Right cardiac atrium (tissue), 5 donors: ENCODE data around the gene FRAT1. TPM values are rescaled to one million over a fixed set of nuclear protein-coding genes. Genes with fewer than 3 reads are reported as not detected.
"Not testable (repeated sequence)": the region's sequence is repeated elsewhere in the genome, so short reads cannot be mapped to it uniquely, and the experiment has no call there.

Source experiments
- ATAC-seq, 2 donors: fragments of 200-7000 bp; cut with Tn5 transposase; one replicate each; pipeline versions ENCODE4 v1.8.0 to v1.9.1; 2020; ENCODE audit warnings: moderate library complexity in 2 of 2, mild to moderate bottlenecking in 1 of 2
- DNase-seq, 3 donors: peaks; one replicate each; pipeline ENCODE4 v3.0.0-alpha.2; 2020
- H3K27ac ChIP-seq: one replicate; pipeline ENCODE4 v1.5.1; 2013; ENCODE audit warnings: mild to moderate bottlenecking, low read length, control low read depth, moderate library complexity
- H3K27me3 ChIP-seq: one replicate; pipeline ENCODE4 v1.6.1; 2013; ENCODE audit not compliant: control insufficient read depth, insufficient read depth
- H3K4me1 ChIP-seq: one replicate; pipeline ENCODE4 v1.6.1; 2013; ENCODE audit warnings: low read length; ENCODE audit not compliant: control insufficient read depth, insufficient read depth
- H3K4me3 ChIP-seq: one replicate; pipeline ENCODE4 v1.5.1; 2013; ENCODE audit warnings: low read length, control low read depth
- H3K9me3 ChIP-seq: one replicate; pipeline ENCODE4 v1.6.1; 2013; ENCODE audit warnings: low read length; ENCODE audit not compliant: control insufficient read depth
- WGBS: extraction: QIAGEN DNeasy Blood & Tissue Kit; methylation state at CpG from one replicate; pipeline ENCODE4 v1.1.7; 2013; 5-methylcytosine and 5-hydroxymethylcytosine counted together
- intact Hi-C, 4 donors: fragments of 100-400 bp; cut with DNase I; formaldehyde crosslinking; loops; one replicate each; pipeline versions ENCODE4 v1.11.0 to v1.14.0; 2022 to 2023
- long read RNA-seq, 4 donors: library from polyadenylated mRNA; unstranded; transcript quantifications; one replicate each; pipeline ENCODE4 v2.0.0, GENCODE V29; 2020 to 2021
- polyA plus RNA-seq: library from polyadenylated mRNA; stranded (reverse); fragments of 200-250 nt; gene quantifications from one replicate; pipeline ENCODE4 v1.2.3, GENCODE V29; 2013
- total RNA-seq, 4 donors: library from RNA; stranded (reverse); fragmentation: NEBNext Ultra II Directional; extraction: Animal tissue kit (Norgen Biotek cat#: 25700); gene quantifications; one replicate each; pipeline ENCODE4 v1.2.1, GENCODE V29; 2021
- donor health status: healthy with polysubstance abuse.
- donor health status: DM: no; HTN: yes; CAD: no.
- donor health status: DM: no; HTN: no; CAD: no.
- donor health status: DM: no; HTN: yes; CAD: no; lungs with severe emphysema.
- donor health status: DM: yes; HTN: yes; CAD: no.

FRAT1 gene, protein sequence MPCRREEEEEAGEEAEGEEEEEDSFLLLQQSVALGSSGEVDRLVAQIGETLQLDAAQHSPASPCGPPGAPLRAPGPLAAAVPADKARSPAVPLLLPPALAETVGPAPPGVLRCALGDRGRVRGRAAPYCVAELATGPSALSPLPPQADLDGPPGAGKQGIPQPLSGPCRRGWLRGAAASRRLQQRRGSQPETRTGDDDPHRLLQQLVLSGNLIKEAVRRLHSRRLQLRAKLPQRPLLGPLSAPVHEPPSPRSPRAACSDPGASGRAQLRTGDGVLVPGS
- total RNA-seq = 1 to 10 TPM; 1.6 to 6.6 (median 6.1) TPM
- 2.7 TPM for polyA plus RNA-seq
- long read RNA-seq, donor 1, transcript FRAT1-201 (1 exons, 2,649 nt) = major isoform, 40 of 41 reads
- long read RNA-seq, donor 1, partial matches to known transcripts = 0 of 41 reads
- long read RNA-seq, donor 1, other reads (novel, unspliced or antisense) = 0 of 41 reads
- long read RNA-seq, donor 2, transcript FRAT1-201 (1 exons, 2,649 nt) = major isoform, 24 of 24 reads
- long read RNA-seq, donor 2, partial matches to known transcripts = 0 of 24 reads
- long read RNA-seq, donor 2, other reads (novel, unspliced or antisense) = 0 of 24 reads
- long read RNA-seq, donor 3, partial matches to known transcripts = 0 of 2 reads
- long read RNA-seq, donor 3, other reads (novel, unspliced or antisense) = 0 of 2 reads
- long read RNA-seq, donor 4, transcript FRAT1-201 (1 exons, 2,649 nt) = major isoform, 22 of 22 reads
- long read RNA-seq, donor 4, partial matches to known transcripts = 0 of 22 reads
- long read RNA-seq, donor 4, other reads (novel, unspliced or antisense) = 0 of 22 reads

- ATAC-seq = peak; percentile 92 to 93
- Histone ChIP-seq H3K4me3 (peak within 1 kb of the TSS; percentile 71), H3K4me1 (no peaks in the 10 kb centered on the region), H3K9me3 (no peaks in the 10 kb centered on the region), H3K27me3 (no peaks in the 10 kb centered on the region), H3K27ac (peak within 1 kb of the TSS; percentile 99)
- intact Hi-C loops = no loop called here
- peak; percentile 90 to 97 (median 96) for DNase-seq
- WGBS = under 1% methylated on average over 79 of the region's 79 CpGs
Observed at GRCh38 chr10:97318772-97319651, at the start of gene FRAT1. FRAT1 (plus strand) TSS chr10:97319271; CDS start chr10:97319454, 183 bp downstream.

DNA sequence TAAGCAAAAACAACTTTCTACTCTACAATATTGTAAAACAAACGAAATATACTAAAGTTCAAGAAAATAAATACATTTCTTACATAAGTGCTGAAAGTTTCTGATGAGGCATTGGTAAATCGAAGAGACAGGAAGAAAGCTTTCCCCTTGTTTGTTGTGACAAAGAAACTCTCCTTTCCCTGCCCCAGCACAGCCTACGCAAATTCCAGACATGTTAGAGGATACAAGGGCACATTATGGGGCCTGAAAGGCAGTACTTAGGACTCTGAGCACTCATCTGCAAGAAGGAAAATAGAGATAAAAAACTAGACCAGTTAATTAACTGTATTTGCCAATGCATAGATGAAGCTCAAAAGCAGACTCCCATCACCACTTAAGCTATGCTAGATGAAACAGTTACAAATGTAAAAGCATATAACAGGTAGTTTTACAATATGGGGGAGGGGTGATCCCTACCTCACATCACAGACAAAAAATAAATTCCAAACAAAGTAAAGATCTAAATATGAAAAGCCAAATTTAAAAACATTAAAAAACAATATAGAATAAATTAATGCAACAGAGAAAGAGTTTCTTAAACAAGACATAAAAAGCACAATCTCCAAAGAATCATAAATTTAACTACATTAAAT lies 48.4 kb upstream of the FRAT1 start:
- Histone ChIP-seq H3K27me3 (no peaks in the 10 kb centered on the region), H3K27ac (no peak overlapping the region), H3K4me1 (peaks cover 3% of the 10 kb centered on the region), H3K9me3 (no peaks in the 10 kb centered on the region), H3K4me3 (no peak overlapping the region)
- intact Hi-C loops = loop anchor here in 1 of 4 donors (10.0 kb wide), 1 partner anchor 84 kb away; no protein-coding TSS in a partner anchor
- no peak for DNase-seq
- no peak for ATAC-seq
- WGBS = 69% methylated on average over 3 of the region's 3 CpGs

DNA sequence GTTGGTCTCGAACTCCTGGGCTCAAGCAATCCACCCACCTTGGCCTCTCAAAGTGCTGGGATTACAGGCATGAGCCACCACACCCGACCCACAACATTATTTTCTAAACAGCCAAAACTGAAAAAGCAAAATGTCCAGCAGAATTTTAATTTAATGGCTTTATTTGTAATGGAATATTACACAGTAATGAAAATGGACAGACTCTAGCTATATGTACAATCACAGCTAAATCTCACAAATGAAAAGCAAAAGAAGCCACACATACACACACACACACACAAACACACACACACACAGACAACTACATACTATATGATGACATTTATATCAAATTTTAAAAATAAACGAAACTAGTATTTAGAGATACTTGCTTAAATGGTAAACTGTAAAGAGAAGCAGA lies 45.4 kb upstream of the FRAT1 start:
- no peak for ATAC-seq
- Histone ChIP-seq H3K4me3 (no peak overlapping the region), H3K27me3 (no peaks in the 10 kb centered on the region), H3K27ac (no peak overlapping the region), H3K9me3 (no peaks in the 10 kb centered on the region), H3K4me1 (peaks cover 3% of the 10 kb centered on the region)
- intact Hi-C loops = loop anchor here in 1 of 4 donors (10.0 kb wide), 1 partner anchor 81 kb away; no protein-coding TSS in a partner anchor
- DNase-seq = no peak
- WGBS = 98% methylated on average over 3 of the region's 3 CpGs

GRCh38 chr10:97274828-97275227 lies 44.2 kb upstream of the FRAT1 start:
- intact Hi-C loops = loop anchor here in 1 of 4 donors (10.0 kb wide), 1 partner anchor 80 kb away; no protein-coding TSS in a partner anchor
- WGBS = 65% methylated on average over 3 of the region's 9 CpGs
- no peak overlapping the region for H3K4me3 ChIP-seq
- no peaks in the 10 kb centered on the region for H3K27me3 ChIP-seq
- H3K4me1 ChIP-seq = peaks cover 3% of the 10 kb centered on the region
- H3K27ac ChIP-seq = no peak overlapping the region
- no peak for ATAC-seq
- H3K9me3 ChIP-seq = no peaks in the 10 kb centered on the region
- DNase-seq = no peak

- ATAC-seq (no peak), DNase-seq (no peak)
- Histone ChIP-seq H3K4me1 (peaks cover 3% of the 10 kb centered on the region), H3K27ac (no peak overlapping the region), H3K27me3 (no peaks in the 10 kb centered on the region), H3K9me3 (no peaks in the 10 kb centered on the region), H3K4me3 (no peak overlapping the region)
- intact Hi-C loops = loop anchor here in 1 of 4 donors (10.0 kb wide), 1 partner anchor 77 kb away; no protein-coding TSS in a partner anchor
- 46% methylated on average over 1 of the region's 1 CpG for WGBS
Observed at GRCh38 chr10:97277551-97277950, 41.5 kb upstream of the FRAT1 start.

GRCh38 chr10:97278491-97278989 lies 40.5 kb upstream of the FRAT1 start:
- peak; percentile 81 to 82 for ATAC-seq
- Histone ChIP-seq H3K27me3 (no peaks in the 10 kb centered on the region), H3K4me3 (no peak overlapping the region), H3K4me1 (peaks cover 3% of the 10 kb centered on the region), H3K27ac (no peak overlapping the region), H3K9me3 (no peaks in the 10 kb centered on the region)
- intact Hi-C loops = loop anchor here in 1 of 4 donors (10.0 kb wide), 1 partner anchor 76 kb away; no protein-coding TSS in a partner anchor
- DNase-seq = no peak

DNA sequence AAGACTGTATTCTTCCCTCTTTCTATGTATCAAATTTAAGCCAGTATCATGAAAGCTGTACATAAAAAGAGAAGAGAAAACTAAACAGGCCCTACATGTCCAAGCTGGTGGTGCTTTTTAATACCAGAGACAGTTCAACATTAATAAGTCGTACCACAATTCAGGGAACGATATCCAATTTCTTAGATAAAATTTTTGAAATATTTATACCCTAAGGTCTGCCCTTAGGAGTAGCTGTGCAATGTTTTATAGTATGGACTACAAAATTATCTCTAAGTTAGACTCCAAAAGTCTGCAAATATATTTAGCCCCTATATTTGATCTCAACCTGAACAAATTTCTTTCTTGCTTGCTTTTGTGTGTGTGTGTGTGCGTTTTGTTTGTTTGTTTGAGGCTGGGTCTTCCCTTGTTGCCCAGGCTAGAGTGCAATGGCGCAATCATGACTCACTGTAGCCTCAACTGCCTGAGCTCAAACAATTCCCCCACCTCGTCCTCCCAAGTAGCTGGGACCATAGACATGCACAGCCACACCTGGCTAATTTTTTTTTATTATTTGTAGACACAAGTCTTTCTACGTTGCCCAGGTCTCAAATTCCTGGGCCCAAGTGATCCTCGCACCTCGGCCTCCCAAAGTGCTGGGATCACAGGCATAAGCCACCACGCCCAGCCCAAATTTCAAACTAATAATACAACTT lies 39.8 kb upstream of the FRAT1 start:
- Histone ChIP-seq H3K27ac (no peak overlapping the region), H3K4me1 (peaks cover 3% of the 10 kb centered on the region), H3K4me3 (no peak overlapping the region), H3K27me3 (no peaks in the 10 kb centered on the region), H3K9me3 (no peaks in the 10 kb centered on the region)
- WGBS = 73% methylated on average over 9 of the region's 9 CpGs
- intact Hi-C loops = loop anchor here in 1 of 4 donors (10.0 kb wide), 1 partner anchor 76 kb away; no protein-coding TSS in a partner anchor
- ATAC-seq = peak; percentile 31 to 32
- no peak for DNase-seq

- ATAC-seq = no peak
- H3K4me1 ChIP-seq = no peaks in the 10 kb centered on the region
- no peaks in the 10 kb centered on the region for H3K9me3 ChIP-seq
- intact Hi-C loops = loop anchor here in 3 of 4 donors (10.0 kb wide), 3 partner anchors 54 to 74 kb away; partner anchors contain the start of gene FRAT2 (in 1 of the 3)
- no peak overlapping the region for H3K27ac ChIP-seq
- no peaks in the 10 kb centered on the region for H3K27me3 ChIP-seq
- 83% methylated on average over 3 of the region's 3 CpGs for WGBS
- no peak for DNase-seq
- no peak overlapping the region for H3K4me3 ChIP-seq
Observed at GRCh38 chr10:97280783-97281182, 38.3 kb upstream of the FRAT1 start.

- intact Hi-C loops = loop anchor here in 1 of 4 donors (5.0 kb wide), 1 partner anchor 42 kb away; the partner anchor contains the start of gene FRAT2
- not testable (repeated sequence) for DNase-seq, H3K9me3 ChIP-seq
Observed at GRCh38 chr10:97290076-97290475, 29.0 kb upstream of the FRAT1 start.

More at GRCh38 chr10:97290076-97290475, 29.0 kb upstream of the FRAT1 start:
- H3K27me3 ChIP-seq, H3K4me1 ChIP-seq, H3K4me3 ChIP-seq, ATAC-seq, H3K27ac ChIP-seq: not testable (repeated sequence)
- WGBS = 92% methylated on average over 13 of the region's 13 CpGs
